Measurements from ENCODE around the gene DEAF1. TPM values are rescaled to one million over a fixed set of nuclear protein-coding genes. Genes with fewer than 3 reads are reported as not detected.
A peak's percentile ranks its signal among the peaks of the same experiment; 100 is the strongest.
"Not testable (repeated sequence)": the region's sequence is repeated elsewhere in the genome, so short reads cannot be mapped to it uniquely, and the experiment has no call there.

The DEAF1 gene
- total and polyA plus RNA-seq, 2 experiments from 2014 or later: 88.6 to 90.0 TPM

- Histone ChIP-seq H3K9me3 (ENCODE audit: low read depth) (no peaks in the 10 kb centered on the region), H3K27ac (no peak overlapping the region), H3K4me1 (ENCODE audit: low read depth) (peaks cover 10% of the 10 kb centered on the region), H3K27me3 (no peaks in the 10 kb centered on the region), H3K36me3 (peaks cover 6% of the 10 kb centered on the region), H3K4me3 (no peak overlapping the region)
- no peak for DNase-seq (ENCODE audit: low read depth in 1 of 2, low spot score in 1 of 2)
- TF ChIP-seq, protein P1, sequence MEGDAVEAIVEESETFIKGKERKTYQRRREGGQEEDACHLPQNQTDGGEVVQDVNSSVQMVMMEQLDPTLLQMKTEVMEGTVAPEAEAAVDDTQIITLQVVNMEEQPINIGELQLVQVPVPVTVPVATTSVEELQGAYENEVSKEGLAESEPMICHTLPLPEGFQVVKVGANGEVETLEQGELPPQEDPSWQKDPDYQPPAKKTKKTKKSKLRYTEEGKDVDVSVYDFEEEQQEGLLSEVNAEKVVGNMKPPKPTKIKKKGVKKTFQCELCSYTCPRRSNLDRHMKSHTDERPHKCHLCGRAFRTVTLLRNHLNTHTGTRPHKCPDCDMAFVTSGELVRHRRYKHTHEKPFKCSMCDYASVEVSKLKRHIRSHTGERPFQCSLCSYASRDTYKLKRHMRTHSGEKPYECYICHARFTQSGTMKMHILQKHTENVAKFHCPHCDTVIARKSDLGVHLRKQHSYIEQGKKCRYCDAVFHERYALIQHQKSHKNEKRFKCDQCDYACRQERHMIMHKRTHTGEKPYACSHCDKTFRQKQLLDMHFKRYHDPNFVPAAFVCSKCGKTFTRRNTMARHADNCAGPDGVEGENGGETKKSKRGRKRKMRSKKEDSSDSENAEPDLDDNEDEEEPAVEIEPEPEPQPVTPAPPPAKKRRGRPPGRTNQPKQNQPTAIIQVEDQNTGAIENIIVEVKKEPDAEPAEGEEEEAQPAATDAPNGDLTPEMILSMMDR (IDR thresholded peaks at IDR 0.05; ENCODE audit: low read depth, low read length): no peak
Observed at GRCh38 chr11:691710-692590, 3.1 kb downstream of the DEAF1 start.

DNA sequence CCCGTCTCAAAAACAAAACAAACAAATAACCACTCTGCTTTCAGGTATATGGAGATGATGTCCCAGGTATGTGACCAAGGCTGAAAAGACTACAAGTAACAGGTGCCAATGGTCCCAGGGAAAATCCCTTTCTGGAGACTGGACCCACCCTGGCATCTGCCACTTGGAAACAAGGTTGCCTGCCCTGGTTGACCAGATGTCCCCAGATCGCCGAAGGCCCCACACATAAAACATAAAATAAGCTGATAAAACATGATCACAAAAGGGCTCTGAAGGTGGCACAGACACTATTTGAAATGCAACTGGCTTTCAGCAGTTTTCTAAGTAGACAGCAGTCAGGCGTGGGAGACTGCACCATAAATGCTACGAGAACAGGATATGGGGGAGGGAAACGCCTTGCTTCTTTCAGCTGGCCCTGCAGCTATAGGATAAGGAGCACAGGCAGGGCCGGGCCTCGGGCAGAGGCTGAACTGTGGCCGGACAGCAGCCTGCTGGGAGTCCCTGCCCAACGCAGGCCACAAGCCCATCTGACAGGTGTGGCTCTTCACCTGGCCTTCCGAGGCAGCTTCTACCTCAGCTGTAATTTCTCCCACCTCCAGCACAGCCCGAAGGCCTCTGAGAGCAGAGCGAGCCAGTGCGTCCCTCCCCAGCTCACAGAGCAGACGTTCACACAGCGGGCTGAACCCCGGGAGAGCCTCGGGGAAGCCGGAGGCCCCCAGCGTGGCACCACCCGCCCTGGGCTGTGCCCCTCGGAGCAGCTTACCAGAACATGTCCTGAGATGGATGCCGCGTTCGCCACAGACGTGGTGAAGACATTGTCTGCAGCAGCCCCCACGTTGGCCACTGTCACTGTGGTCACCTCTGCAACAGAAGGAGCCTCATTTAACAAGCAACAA lies 4.0 kb downstream of the DEAF1 start:
- peak in 1 of 2 donors; percentile 28 for DNase-seq (ENCODE audit: low read depth in 1 of 2, low spot score in 1 of 2)
- TF ChIP-seq, protein P1 (IDR thresholded peaks at IDR 0.05; ENCODE audit: low read depth, low read length): no peak
- peaks cover 10% of the 10 kb centered on the region for H3K4me1 ChIP-seq (ENCODE audit: low read depth)
- peaks cover 12% of the 10 kb centered on the region for H3K36me3 ChIP-seq
- H3K4me3 ChIP-seq: no peak overlapping the region
- H3K27me3 ChIP-seq: no peaks in the 10 kb centered on the region
- H3K9me3 ChIP-seq (ENCODE audit: low read depth): no peaks in the 10 kb centered on the region
- H3K27ac ChIP-seq: no peak overlapping the region

DNA sequence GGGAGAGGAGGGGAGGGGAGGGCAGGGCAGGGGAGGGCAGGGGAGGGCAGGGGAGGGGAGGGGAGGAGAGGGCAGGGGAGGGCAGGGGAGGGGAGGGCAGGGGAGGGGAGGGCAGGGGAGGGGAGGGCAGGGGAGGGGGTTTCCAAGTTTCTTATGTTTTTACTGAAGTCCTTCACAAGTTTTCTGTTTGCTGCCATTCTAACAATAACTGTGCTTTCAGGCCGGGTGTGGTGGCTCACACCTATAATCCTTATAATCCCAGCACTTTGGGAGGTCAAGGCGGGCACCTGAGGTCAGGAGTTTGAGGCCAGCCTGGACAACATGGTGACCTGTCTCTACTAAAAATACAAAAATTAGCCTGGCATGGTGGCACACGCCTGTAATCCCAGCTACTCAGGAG lies 4.8 kb downstream of the DEAF1 start:
- H3K27me3 ChIP-seq: not testable (repeated sequence)

DNA sequence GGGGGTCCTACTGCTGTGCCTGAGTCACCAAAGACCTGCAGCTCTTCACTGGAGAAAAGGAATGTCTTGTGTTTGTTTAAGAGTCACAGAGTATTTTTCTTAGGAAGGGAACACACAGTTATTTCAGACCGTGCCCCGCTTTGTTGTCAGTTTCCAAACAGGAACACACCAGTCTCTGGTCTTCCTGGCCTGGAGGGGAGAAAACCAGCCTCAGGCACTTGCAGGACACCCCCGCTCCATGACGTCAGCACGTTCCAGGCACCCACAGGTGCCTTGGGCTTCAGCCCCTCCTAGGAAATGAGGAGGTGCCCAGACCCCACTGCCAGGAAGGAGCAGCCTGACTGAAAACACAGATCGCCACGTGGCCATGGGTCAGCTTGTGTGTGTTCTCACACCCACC lies 5.4 kb downstream of the DEAF1 start:
- Histone ChIP-seq H3K9me3 (ENCODE audit: low read depth) (no peaks in the 10 kb centered on the region), H3K27ac (no peak overlapping the region), H3K36me3 (peaks cover 17% of the 10 kb centered on the region), H3K4me3 (no peak overlapping the region), H3K27me3 (no peaks in the 10 kb centered on the region), H3K4me1 (ENCODE audit: low read depth) (peaks cover 10% of the 10 kb centered on the region)
- no peak for DNase-seq (ENCODE audit: low read depth in 1 of 2, low spot score in 1 of 2)
- TF ChIP-seq, protein P1 (IDR thresholded peaks at IDR 0.05; ENCODE audit: low read depth, low read length): no peak

More for the DNA sequence above, 4.8 kb downstream of the DEAF1 start:
- H3K4me1 ChIP-seq (ENCODE audit: low read depth); DNase-seq (ENCODE audit: low read depth in 1 of 2, low spot score in 1 of 2); H3K9me3 ChIP-seq (ENCODE audit: low read depth); H3K4me3 ChIP-seq; H3K27ac ChIP-seq: not testable (repeated sequence)
- peaks cover 15% of the 10 kb centered on the region for H3K36me3 ChIP-seq

DNA sequence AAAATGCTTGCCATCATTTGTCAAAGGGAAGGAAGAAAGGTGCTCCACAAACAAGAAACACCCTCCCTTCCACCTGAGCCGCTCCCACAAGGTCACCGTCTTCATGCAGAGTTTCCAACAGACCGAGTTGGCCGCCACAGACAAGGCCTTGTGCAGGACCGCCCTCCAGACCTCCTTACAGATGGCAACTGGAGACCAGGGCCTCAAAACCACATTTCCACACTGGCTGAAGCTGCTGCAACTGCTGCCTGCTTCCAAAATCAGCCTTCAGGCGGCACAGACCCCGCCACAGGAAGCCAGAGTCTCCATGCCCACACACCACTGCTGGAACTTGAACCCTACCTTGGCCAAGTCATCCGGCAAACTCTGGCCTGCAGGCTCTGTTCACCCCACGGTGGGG lies 6.3 kb downstream of the DEAF1 start:
- DNase-seq (ENCODE audit: low read depth in 1 of 2, low spot score in 1 of 2): no peak
- peaks cover 6% of the 10 kb centered on the region for H3K4me1 ChIP-seq (ENCODE audit: low read depth)
- peaks cover 24% of the 10 kb centered on the region for H3K36me3 ChIP-seq
- no peak overlapping the region for H3K4me3 ChIP-seq
- H3K9me3 ChIP-seq (ENCODE audit: low read depth): no peaks in the 10 kb centered on the region
- H3K27me3 ChIP-seq: no peaks in the 10 kb centered on the region
- TF ChIP-seq, protein P1 (IDR thresholded peaks at IDR 0.05; ENCODE audit: low read depth, low read length): no peak
- H3K27ac ChIP-seq: no peak overlapping the region

All from cardiac muscle cell (in vitro differentiated cells and primary cell).